Endothelial cell of umbilical vein (primary cell): ENCODE measurements around the gene GAS7. TPM values are rescaled to one million over a fixed set of nuclear protein-coding genes. Genes with fewer than 3 reads are reported as not detected.

Source experiments
- BruUV-seq: library from RNA; stranded (reverse); fragments of 400-500 nt; replicated peaks from 2 replicates; lab custom pipeline; 2021; lab: Mats Ljungman, UMichigan
- CTCF ChIA-PET: fragments of 300-600, 350-600 bp; sonication (Branson Sonifier 250); formaldehyde crosslinking; loops from one replicate; lab custom pipeline; 2021; ENCODE audit warnings: antibody characterized with exemption, inconsistent platforms; lab: Charles Lee
- POLR2A ChIA-PET: fragments of 300-600, 350-600 bp; sonication (Branson Sonifier 250); formaldehyde crosslinking; loops from one replicate; lab custom pipeline; 2021; ENCODE audit warnings: antibody characterized with exemption, inconsistent platforms; lab: Charles Lee
- DNase-seq: peaks from one replicate; pipeline ENCODE4 v3.0.0-alpha.2; 2011; ENCODE audit warnings: low read depth, low spot score
- FAIRE-seq: peaks from 2 replicates; lab custom pipeline; 2011; peaks lifted over from hg19 to GRCh38; lab: Jason Lieb, UNC
- H2AFZ ChIP-seq: 2 replicates; pipeline ENCODE4 v1.6.0; 2012; ENCODE audit warnings: low read depth, low read length, control low read depth, inconsistent platforms
- H3K27ac ChIP-seq: 2 replicates; pipeline ENCODE4 v1.5.1; 2011; ENCODE audit warnings: low read depth, mild to moderate bottlenecking, control low read depth, low read length, moderate library complexity; ENCODE audit not compliant: insufficient read depth
- H3K27me3 ChIP-seq, 2 experiments: 2 replicates each; pipeline versions ENCODE4 v1.6.0 to v1.6.1; 2011; ENCODE audit warnings: low read length in 2 of 2, mixed read lengths in 1 of 2; ENCODE audit not compliant: control insufficient read depth in 2 of 2, insufficient read depth in 2 of 2
- H3K36me3 ChIP-seq, 2 experiments: 2 replicates in 1 of 2; 3 replicates in 1 of 2; pipeline ENCODE4 v1.5.1; 2011; ENCODE audit warnings: low read length in 2 of 2, mild to moderate bottlenecking in 1 of 2, moderate library complexity in 1 of 2; ENCODE audit not compliant: control insufficient read depth in 2 of 2, insufficient read depth in 2 of 2; ENCODE audit errors: extremely low read depth in 1 of 2
- H3K4me1 ChIP-seq: 3 replicates; pipeline ENCODE4 v1.5.1; 2011; ENCODE audit warnings: mild to moderate bottlenecking, low read length; ENCODE audit not compliant: control insufficient read depth, insufficient read depth; ENCODE audit errors: extremely low read depth
- H3K4me2 ChIP-seq: 2 replicates; pipeline ENCODE4 v1.6.1; 2011; ENCODE audit warnings: low read length, control low read depth, mixed read lengths; ENCODE audit not compliant: insufficient read depth
- H3K4me3 ChIP-seq, 3 experiments: fragments of 200-600 bp in 1 of 3; sonication (generic), shearing (Covaris generic) in 1 of 3; replicated peaks in 1 of 3; 2 replicates each; pipeline ENCODE4 v1.5.1; 2011 to 2016; ENCODE audit warnings: control low read depth in 3 of 3, low read length in 3 of 3, mild to moderate bottlenecking in 2 of 3, inconsistent platforms in 1 of 3, low read depth in 1 of 3, moderate library complexity in 1 of 3; ENCODE audit not compliant: insufficient read depth in 1 of 3
- H3K79me2 ChIP-seq: 2 replicates; pipeline ENCODE4 v1.6.0; 2012; ENCODE audit warnings: low read length, inconsistent platforms; ENCODE audit not compliant: control insufficient read depth, insufficient read depth
- H3K9ac ChIP-seq: replicated peaks from 2 replicates; pipeline ENCODE3; 2011; ENCODE audit warnings: low read length, control low read depth; ENCODE audit not compliant: insufficient read depth; ENCODE audit errors: extremely low read depth
- H3K9me1 ChIP-seq: replicated peaks from 3 replicates; pipeline ENCODE4 v1.6.0; 2011; ENCODE audit warnings: mild to moderate bottlenecking, low read length; ENCODE audit not compliant: control insufficient read depth, insufficient read depth; ENCODE audit errors: extremely low read depth
- H3K9me3 ChIP-seq: replicated peaks from 2 replicates; pipeline ENCODE4 v1.5.1; 2012; ENCODE audit warnings: low read length, inconsistent platforms; ENCODE audit not compliant: control insufficient read depth, insufficient read depth
- H4K20me1 ChIP-seq: replicated peaks from 2 replicates; pipeline ENCODE3; 2011; ENCODE audit warnings: mild to moderate bottlenecking, low read length; ENCODE audit not compliant: control insufficient read depth, insufficient read depth; ENCODE audit errors: extremely low read depth
- EZH2 ChIP-seq: IDR thresholded peaks from 2 replicates; pipeline ENCODE4 v1.6.1; 2012; ENCODE audit warnings: borderline replicate concordance, low read depth, mild to moderate bottlenecking, moderate library complexity, low read length, inconsistent platforms; ENCODE audit not compliant: severe bottlenecking
- FOS ChIP-seq: IDR thresholded peaks from 2 replicates; pipeline ENCODE4 v1.6.1; 2011; ENCODE audit warnings: mild to moderate bottlenecking, low read length, moderate library complexity, borderline replicate concordance; ENCODE audit not compliant: insufficient read depth
- GATA2 ChIP-seq: IDR thresholded peaks from 2 replicates; pipeline ENCODE4 v1.7.0; 2011; ENCODE audit warnings: low read depth, mild to moderate bottlenecking, moderate library complexity, mixed read lengths, low read length; ENCODE audit not compliant: insufficient read length, insufficient read depth
- JUN ChIP-seq: IDR thresholded peaks from 2 replicates; pipeline ENCODE4 v1.6.1; 2011; ENCODE audit warnings: borderline replicate concordance, low read depth; ENCODE audit not compliant: insufficient read length, insufficient read depth
- MYC ChIP-seq: IDR thresholded peaks from one replicate; pipeline ENCODE4 v1.6.1; 2011; ENCODE audit warnings: mild to moderate bottlenecking, low read depth, low read length
- POLR2A ChIP-seq: IDR thresholded peaks from 2 replicates; pipeline ENCODE4 v1.6.1; 2012; ENCODE audit warnings: low read depth, mild to moderate bottlenecking, control low read depth, low read length
- POLR2AphosphoS5 ChIP-seq: IDR thresholded peaks from 2 replicates; pipeline ENCODE4 v1.6.1; 2012; ENCODE audit warnings: low read depth, mild to moderate bottlenecking, control low read depth, low read length, moderate library complexity; ENCODE audit not compliant: insufficient read depth
- dilution Hi-C: fragments of 300-500 bp; cut with MboI; formaldehyde crosslinking; loops from one replicate; pipeline ENCODE4 v1.15.0; 2019; ENCODE audit warnings: low sequenced_read_pairs; ENCODE audit not compliant: extremely low pct_ligation_motif_present
- intact Hi-C: fragments of 100-400 bp; cut with micrococcal nuclease; formaldehyde crosslinking; loops from one replicate; pipeline ENCODE4 v1.10.0; 2022
- polyA plus RNA-seq, 4 experiments: library from polyadenylated mRNA; depleted of rRNA in 3 of 4; stranded (reverse) in 3 of 4; unstranded in 1 of 4; fragments of >200 nt; gene quantifications; 2 replicates each; pipeline versions ENCODE4 v1.2.1 to v1.2.3, GENCODE V29; 2011 to 2012; ENCODE audit warnings: missing spikeins in 1 of 4
- total RNA-seq: library from RNA; stranded (reverse); gene quantifications from 2 replicates; pipeline ENCODE4 v1.2.3, GENCODE V29; 2021
- TF ChIP-seq, protein P1 (sequence below), 2 donors: IDR thresholded peaks; 1 replicate in 1 of 2; 2 replicates in 1 of 2; pipeline ENCODE4 v1.5.1; 2011; ENCODE audit warnings: low read length in 2 of 2, mild to moderate bottlenecking in 2 of 2, moderate library complexity in 2 of 2, control low read depth in 1 of 2, inconsistent platforms in 1 of 2, low read depth in 1 of 2; ENCODE audit not compliant: insufficient read depth in 1 of 2; ENCODE audit errors: extremely low read depth in 1 of 2
- TF ChIP-seq, protein P2 (sequence below): IDR thresholded peaks from 2 replicates; pipeline ENCODE4 v1.6.1; 2011; ENCODE audit not compliant: insufficient read depth, insufficient read length

Gene GAS7
- total and polyA plus RNA-seq, 2 donors (not counting 3 experiments of a cell fraction or from before 2014, with no cell fraction given) = not detected

DNA sequence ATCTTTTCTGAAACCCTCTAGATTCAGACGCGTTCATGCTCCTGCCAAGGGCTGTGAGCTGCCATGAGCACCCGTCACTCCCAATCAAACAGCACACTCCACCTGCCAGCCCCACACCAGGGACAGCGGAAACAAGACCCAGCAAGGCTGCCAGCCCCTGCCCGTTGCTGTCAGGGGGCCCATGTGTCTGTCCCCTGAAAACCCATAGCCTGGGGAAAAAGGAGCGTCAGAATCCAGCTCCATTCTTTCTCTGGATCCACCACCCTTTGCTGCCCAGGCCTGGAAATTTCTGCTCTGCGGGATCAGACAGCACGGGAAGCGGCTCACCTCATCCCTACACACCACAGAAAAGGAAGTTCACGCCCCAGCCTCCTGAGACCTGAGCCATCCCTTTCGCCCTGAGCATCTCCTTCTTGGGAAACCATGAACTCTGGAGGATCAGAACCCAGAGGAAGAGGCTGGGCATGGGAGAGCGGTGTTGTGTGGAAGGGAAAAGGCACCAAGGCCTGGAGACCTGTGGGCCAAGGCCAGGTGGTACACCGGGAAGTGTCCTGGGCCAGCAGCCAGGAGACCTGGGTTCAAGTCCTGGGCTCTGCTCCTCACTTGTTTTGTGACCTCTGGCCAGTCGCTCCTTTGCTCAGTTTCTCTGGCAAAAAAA lies 241.8 kb downstream of the GAS7 start:
- no peaks in the 10 kb centered on the region for H3K4me1 ChIP-seq
- dilution Hi-C loops (no loop called here), intact Hi-C loops (no loop called here)
- H3K36me3 ChIP-seq = no peaks in the 10 kb centered on the region
- no TSS peak for BruUV-seq
- H3K79me2 ChIP-seq = no peaks in the 10 kb centered on the region
- DNase-seq (no peak), FAIRE-seq (no peak)
- no peaks in the 10 kb centered on the region for H4K20me1 ChIP-seq
- no peak overlapping the region for H3K9ac ChIP-seq
- no peak overlapping the region for H3K27ac ChIP-seq
- H3K4me2 ChIP-seq = no peak overlapping the region
- no peak overlapping the region for H2AFZ ChIP-seq
- POLR2A ChIA-PET = no interaction called here
- peaks cover 7% of the 10 kb centered on the region for H3K9me3 ChIP-seq
- H3K9me1 ChIP-seq = no peaks in the 10 kb centered on the region
- no peak for TF ChIP-seq GATA2
- TF ChIP-seq, protein P1, sequence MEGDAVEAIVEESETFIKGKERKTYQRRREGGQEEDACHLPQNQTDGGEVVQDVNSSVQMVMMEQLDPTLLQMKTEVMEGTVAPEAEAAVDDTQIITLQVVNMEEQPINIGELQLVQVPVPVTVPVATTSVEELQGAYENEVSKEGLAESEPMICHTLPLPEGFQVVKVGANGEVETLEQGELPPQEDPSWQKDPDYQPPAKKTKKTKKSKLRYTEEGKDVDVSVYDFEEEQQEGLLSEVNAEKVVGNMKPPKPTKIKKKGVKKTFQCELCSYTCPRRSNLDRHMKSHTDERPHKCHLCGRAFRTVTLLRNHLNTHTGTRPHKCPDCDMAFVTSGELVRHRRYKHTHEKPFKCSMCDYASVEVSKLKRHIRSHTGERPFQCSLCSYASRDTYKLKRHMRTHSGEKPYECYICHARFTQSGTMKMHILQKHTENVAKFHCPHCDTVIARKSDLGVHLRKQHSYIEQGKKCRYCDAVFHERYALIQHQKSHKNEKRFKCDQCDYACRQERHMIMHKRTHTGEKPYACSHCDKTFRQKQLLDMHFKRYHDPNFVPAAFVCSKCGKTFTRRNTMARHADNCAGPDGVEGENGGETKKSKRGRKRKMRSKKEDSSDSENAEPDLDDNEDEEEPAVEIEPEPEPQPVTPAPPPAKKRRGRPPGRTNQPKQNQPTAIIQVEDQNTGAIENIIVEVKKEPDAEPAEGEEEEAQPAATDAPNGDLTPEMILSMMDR (IDR thresholded peaks at IDR 0.05; ENCODE audit: extremely low read depth in 1 of 2, insufficient read depth in 1 of 2, low read depth in 1 of 2, low read length in 2 of 2) = no peak
- TF ChIP-seq JUN = no peak
- TF ChIP-seq MYC = no peak
- TF ChIP-seq POLR2AphosphoS5 = no peak
- TF ChIP-seq FOS = no peak
- no peak for TF ChIP-seq EZH2
- TF ChIP-seq, protein P2, sequence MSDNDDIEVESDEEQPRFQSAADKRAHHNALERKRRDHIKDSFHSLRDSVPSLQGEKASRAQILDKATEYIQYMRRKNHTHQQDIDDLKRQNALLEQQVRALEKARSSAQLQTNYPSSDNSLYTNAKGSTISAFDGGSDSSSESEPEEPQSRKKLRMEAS = no peak
- no peak for TF ChIP-seq POLR2A
- CTCF ChIA-PET = no interaction called here
- no peaks in the 10 kb centered on the region for H3K27me3 ChIP-seq
- H3K4me3 ChIP-seq = no peak overlapping the region
